Activated T-helper 2 cell treated with anti-CD3 and anti-CD28 coated beads, Interferon-gamma antibody, Interleukin-2, Interleukin-4, amounts not matched to agents 10 μg/mL and 5 μg/mL and 100 μg/mL, durations not matched to agents 14 hours and 24 hours and 36 hours (primary cell): ENCODE results near the gene KLHL6. TPM values are rescaled to one million over a fixed set of nuclear protein-coding genes. Genes with fewer than 3 reads are reported as not detected.

ENCODE experiments used
- DNase-seq: peaks from one replicate; pipeline ENCODE4 v3.0.0; 2021; ENCODE audit warnings: low spot score
- H3K27ac Mint-ChIP-seq: one replicate; pipeline ENCODE4 v1.8.0; 2021; ENCODE audit warnings: mixed read lengths
- H3K27me3 Mint-ChIP-seq: one replicate; pipeline ENCODE4 v1.8.0; 2021; ENCODE audit warnings: low read depth, mixed read lengths
- H3K36me3 Mint-ChIP-seq: one replicate; pipeline ENCODE4 v1.8.0; 2021; ENCODE audit warnings: low read depth, mixed read lengths
- H3K4me1 Mint-ChIP-seq: one replicate; pipeline ENCODE4 v1.8.0; 2021; ENCODE audit warnings: low read depth, mixed read lengths
- H3K4me3 Mint-ChIP-seq: one replicate; pipeline ENCODE4 v1.8.0; 2021; ENCODE audit warnings: low read depth, mild to moderate bottlenecking, moderate library complexity, mixed read lengths
- H3K9me3 Mint-ChIP-seq: one replicate; pipeline ENCODE4 v1.8.0; 2021; ENCODE audit warnings: mixed read lengths
- intact Hi-C: fragments of 100-400 bp; cut with micrococcal nuclease; formaldehyde crosslinking; loops from one replicate; pipeline ENCODE4 v1.15.1; 2023
- total RNA-seq: library from RNA; stranded (reverse); gene quantifications from 2 replicates; pipeline ENCODE4 v1.2.3, GENCODE V29; 2022

Gene KLHL6
- total RNA-seq, 1 donor from 2014 or later, result 29.7 TPM

DNA sequence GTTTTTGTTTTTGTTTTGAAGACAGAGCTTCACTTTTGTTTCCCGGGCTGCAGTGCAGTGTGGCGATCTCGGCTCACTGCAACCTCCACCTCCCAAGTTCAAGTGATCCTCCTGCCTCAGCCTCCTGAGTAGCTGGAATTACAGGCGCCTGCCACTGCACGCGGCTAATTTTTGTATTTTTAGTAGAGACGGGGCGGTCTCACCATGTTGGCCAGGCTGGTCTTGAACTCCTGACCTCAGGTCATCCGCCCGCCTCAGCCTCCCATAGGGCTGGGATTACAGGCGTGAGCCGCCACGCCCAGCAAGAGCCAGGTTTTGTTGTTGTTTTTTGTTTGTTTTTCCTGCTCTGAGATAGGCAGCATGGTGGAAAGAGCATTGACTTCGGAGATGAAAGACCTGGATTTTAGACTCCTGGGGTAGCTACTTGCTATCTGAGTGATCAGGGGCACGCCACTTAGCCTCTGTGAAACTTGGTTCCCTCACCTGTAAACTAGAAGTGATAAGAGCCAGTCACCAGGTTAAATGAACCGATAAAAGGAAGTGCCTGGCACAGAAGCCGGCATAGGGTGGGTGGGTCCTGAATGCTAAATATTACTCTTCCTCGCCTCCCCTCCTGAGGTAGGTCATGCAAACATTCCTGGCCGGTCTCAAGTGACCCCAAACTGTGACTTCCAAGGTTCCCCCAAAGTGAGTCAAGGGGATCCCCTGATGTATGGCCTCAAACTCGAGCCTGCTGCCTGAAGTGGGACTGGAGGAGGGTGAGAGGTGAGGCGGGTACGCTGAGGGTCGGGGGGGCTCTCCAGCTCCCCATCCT is 64.2 kb downstream of the KLHL6 start:
- DNase-seq, result no peak
- Mint-ChIP-seq H3K4me1 (peaks cover 1% of the 10 kb centered on the region), H3K4me3 (no peak overlapping the region), H3K36me3 (peaks cover 46% of the 10 kb centered on the region), H3K27me3 (no peaks in the 10 kb centered on the region), H3K9me3 (no peaks in the 10 kb centered on the region), H3K27ac (no peak overlapping the region)
- intact Hi-C loops, result no loop called here

DNA sequence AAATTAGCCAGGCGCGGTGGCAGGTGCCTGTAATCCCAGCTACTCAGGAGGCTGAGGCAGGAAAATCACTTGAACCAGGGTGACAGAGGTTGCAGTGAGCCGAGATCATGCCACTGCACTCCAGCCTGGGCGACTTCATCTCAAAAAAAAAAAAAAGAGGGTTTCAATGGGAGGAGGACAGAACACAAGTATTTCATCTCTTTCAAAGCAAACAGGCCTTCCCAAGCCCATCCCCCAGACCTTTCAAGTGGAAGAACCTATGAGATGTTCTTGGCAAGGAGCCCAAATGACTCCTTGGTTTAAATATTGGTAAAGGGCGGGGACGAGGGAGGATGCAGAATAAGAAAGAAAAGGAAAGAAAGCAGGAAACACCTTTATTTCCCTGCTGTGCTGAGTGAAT is 64.9 kb downstream of the KLHL6 start:
- Mint-ChIP-seq H3K4me3 (no peak overlapping the region), H3K27me3 (no peaks in the 10 kb centered on the region), H3K4me1 (no peaks in the 10 kb centered on the region), H3K27ac (no peak overlapping the region), H3K9me3 (no peaks in the 10 kb centered on the region), H3K36me3 (peaks cover 43% of the 10 kb centered on the region)
- DNase-seq, result no peak
- intact Hi-C loops, result no loop called here

DNA sequence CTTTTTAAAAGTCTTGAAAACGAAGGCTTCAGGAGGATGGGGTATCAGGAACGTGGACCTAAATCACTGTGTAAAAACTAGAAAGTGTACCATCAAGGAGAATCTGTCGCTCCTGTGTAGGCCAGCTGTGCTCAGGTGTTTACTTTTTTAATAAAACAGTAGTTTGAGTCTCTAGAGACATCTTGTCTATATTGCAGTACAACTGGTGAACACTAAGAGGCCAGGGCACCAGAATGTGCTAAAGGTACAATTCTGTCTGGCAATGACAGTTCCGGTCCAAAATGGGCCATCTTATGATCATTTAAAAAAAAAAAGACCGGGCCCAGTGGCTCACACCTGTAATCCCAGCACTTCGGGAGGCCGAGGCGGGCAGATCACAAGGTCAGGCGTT is 65.3 kb downstream of the KLHL6 start:
- Mint-ChIP-seq H3K4me3 (no peak overlapping the region), H3K9me3 (no peaks in the 10 kb centered on the region), H3K36me3 (peaks cover 41% of the 10 kb centered on the region), H3K4me1 (no peaks in the 10 kb centered on the region), H3K27me3 (no peaks in the 10 kb centered on the region), H3K27ac (no peak overlapping the region)
- intact Hi-C loops, result no loop called here
- no peak for DNase-seq

DNA sequence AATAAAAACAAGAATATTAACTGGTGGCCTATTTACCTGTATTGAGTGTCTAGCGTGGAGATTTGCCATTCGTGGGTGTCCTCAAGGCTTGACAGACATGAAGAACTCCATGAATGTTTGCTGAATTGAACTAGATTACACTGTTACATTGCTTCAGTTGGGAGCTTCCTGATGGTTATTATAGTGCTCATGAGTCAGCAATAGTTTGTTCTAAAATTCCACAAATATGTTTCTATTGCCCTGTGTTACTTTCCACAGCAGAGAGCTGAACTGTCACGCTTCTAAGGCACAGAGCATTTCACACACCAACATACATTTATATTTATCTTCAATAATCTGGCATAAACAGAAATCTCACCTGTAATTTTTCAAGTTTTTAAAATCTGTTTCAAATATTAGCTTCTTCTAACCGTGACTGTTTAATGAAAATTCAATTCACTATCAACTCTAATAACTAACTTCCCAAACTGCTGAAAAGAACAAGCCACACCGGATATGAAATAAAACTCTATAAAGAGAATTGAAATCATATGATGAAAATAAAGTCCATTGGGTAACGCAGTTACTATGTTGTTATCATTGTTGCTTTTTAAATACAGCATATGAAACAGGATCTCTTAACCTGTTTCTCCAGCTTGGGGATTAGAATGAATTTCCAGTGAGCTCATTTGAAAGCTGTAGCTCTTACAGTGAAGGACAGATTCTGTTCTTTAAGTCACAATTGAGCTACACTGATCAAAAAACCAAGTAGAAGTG is 65.9 kb downstream of the KLHL6 start:
- H3K4me3 Mint-ChIP-seq, result no peak overlapping the region
- H3K36me3 Mint-ChIP-seq, result peaks cover 41% of the 10 kb centered on the region
- no peaks in the 10 kb centered on the region for H3K4me1 Mint-ChIP-seq
- H3K27me3 Mint-ChIP-seq, result no peaks in the 10 kb centered on the region
- intact Hi-C loops, result no loop called here
- DNase-seq, result no peak
- no peak overlapping the region for H3K27ac Mint-ChIP-seq
- H3K9me3 Mint-ChIP-seq, result no peaks in the 10 kb centered on the region

DNA sequence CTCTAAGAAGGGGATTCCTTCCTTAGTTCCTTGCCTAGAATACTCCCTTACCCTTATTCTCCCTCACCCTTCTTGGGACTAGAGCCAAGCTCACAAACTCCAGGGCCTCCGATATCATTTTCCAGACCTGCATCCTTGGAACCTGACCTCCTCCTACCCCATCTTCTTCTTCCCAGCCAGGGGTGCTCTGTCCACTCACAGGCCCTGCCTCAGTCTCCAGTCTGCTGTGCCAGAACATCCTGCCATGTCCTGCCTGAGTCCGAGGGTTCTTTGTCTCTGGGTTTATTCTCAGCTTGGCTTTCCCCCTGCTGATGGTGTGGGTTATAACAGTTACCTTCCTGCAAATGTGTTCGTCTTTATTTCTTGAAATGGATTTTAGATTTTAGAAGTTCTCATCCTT is 67.2 kb downstream of the KLHL6 start:
- Mint-ChIP-seq H3K36me3 (peaks cover 29% of the 10 kb centered on the region), H3K27ac (no peak overlapping the region), H3K27me3 (no peaks in the 10 kb centered on the region), H3K4me1 (no peaks in the 10 kb centered on the region), H3K9me3 (no peaks in the 10 kb centered on the region), H3K4me3 (no peak overlapping the region)
- no peak for DNase-seq
- intact Hi-C loops, result no loop called here

DNA sequence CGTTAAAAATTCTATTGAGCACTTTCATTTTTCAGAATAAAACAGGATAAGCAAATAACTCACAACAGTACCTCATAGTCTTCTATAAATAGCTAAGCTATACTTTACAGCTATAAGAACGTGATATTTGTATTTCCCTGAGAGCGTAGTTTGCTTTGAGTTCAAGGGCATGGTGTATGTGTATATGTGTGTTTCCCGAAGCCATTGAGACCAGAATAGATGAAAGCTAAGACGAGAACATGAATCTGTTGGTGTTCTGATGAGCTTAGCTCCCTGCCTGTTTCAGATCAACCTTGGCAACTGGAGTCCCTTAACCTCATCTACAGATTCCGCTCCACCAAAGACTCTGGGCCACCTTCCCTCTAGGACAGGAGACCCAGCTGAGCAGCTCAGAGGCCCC is 67.6 kb downstream of the KLHL6 start:
- intact Hi-C loops, result no loop called here
- Mint-ChIP-seq H3K4me3 (no peak overlapping the region), H3K27me3 (no peaks in the 10 kb centered on the region), H3K4me1 (no peaks in the 10 kb centered on the region), H3K9me3 (no peaks in the 10 kb centered on the region), H3K27ac (no peak overlapping the region), H3K36me3 (peaks cover 27% of the 10 kb centered on the region)
- DNase-seq, result no peak

DNA sequence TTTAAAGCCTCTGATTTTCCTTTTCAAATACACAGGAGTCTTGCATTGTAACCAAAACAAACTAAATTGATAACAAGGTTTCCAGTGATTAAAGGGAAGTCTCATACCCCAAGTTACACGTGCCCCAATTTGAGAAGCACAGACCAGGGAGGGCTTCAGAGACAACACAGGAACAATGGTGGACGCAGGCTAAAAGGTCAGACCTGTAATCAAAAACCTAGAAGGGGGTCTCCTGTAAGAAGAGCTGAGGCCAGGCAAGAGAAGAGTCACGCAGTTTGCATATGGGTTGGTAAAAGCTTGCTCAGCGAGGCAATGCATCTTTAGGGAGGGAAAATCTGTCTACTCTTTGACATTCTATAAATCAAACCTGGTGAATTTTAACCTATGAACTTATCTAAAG is 68.5 kb downstream of the KLHL6 start:
- Mint-ChIP-seq H3K36me3 (peaks cover 18% of the 10 kb centered on the region), H3K9me3 (no peaks in the 10 kb centered on the region), H3K27ac (no peak overlapping the region), H3K27me3 (no peaks in the 10 kb centered on the region), H3K4me1 (no peaks in the 10 kb centered on the region), H3K4me3 (no peak overlapping the region)
- no peak for DNase-seq
- intact Hi-C loops, result no loop called here

DNA sequence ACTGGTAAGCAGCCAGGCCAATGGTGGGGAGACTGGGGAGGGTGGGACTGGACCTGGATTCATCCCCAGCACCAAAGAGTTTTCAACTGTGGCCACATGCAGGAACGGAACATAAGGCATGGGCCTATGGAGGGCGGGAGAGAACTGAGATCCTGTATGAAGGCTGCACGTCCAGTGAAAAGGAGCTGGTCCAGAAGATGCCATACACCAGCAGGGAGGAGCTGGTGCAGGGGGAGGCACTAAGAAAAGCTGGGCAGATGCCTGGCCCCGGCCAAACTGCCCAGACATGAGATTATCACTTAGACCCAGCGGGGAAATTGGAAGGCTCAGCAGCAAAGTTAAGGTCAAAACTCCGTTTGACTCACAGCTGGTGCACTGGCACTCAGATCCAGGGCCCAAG is 69.0 kb downstream of the KLHL6 start:
- no peak for DNase-seq
- Mint-ChIP-seq H3K27me3 (no peaks in the 10 kb centered on the region), H3K4me1 (peaks cover 1% of the 10 kb centered on the region)

DNA sequence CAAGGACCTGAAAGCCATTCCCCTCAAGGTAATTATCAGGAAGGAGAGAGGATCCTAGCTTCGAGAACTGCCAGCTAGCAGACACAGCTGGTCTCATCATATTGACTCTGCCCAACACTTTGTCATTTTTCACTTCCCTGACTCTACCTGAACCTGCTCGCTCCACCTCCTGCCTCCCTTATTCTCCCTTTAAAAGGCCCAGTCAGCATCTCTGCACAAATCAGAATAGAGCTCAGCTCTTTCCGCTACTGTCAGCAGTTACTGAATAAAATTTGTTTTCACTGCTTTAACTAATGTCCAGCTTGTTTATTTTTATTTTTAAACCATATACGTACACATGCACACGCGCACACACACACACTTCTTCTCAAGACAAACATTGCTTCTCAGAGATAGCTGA is 69.9 kb downstream of the KLHL6 start:
- Mint-ChIP-seq H3K36me3 (peaks cover 8% of the 10 kb centered on the region), H3K4me3 (no peak overlapping the region), H3K9me3 (no peaks in the 10 kb centered on the region), H3K4me1 (peaks cover 3% of the 10 kb centered on the region), H3K27ac (no peak overlapping the region), H3K27me3 (no peaks in the 10 kb centered on the region)
- DNase-seq, result no peak
- intact Hi-C loops, result no loop called here

More for the DNA sequence above, 69.0 kb downstream of the KLHL6 start:
- intact Hi-C loops, result no loop called here
- Mint-ChIP-seq H3K4me3 (no peak overlapping the region), H3K9me3 (no peaks in the 10 kb centered on the region), H3K36me3 (peaks cover 13% of the 10 kb centered on the region), H3K27ac (no peak overlapping the region)

DNA sequence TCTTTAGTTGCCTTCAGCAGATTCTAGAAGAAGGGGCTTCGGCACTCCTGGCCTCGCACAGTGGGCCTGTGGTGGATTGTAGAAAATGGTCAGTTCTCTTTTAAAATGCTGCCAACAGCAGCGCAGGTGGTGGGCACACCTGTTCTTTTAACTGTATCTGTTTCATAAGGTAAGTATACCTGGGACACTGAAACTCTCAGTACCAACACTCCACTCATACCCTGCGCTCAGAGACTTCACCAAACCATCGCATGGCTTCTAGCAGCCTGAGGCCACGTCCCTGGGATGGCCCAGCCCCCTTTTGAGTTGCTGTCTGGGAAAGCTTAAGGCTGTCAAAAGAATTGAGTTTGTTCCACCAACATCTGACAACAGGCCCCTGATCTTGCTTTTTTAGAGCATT is 70.4 kb downstream of the KLHL6 start:
- peaks cover 6% of the 10 kb centered on the region for H3K4me1 Mint-ChIP-seq

DNA sequence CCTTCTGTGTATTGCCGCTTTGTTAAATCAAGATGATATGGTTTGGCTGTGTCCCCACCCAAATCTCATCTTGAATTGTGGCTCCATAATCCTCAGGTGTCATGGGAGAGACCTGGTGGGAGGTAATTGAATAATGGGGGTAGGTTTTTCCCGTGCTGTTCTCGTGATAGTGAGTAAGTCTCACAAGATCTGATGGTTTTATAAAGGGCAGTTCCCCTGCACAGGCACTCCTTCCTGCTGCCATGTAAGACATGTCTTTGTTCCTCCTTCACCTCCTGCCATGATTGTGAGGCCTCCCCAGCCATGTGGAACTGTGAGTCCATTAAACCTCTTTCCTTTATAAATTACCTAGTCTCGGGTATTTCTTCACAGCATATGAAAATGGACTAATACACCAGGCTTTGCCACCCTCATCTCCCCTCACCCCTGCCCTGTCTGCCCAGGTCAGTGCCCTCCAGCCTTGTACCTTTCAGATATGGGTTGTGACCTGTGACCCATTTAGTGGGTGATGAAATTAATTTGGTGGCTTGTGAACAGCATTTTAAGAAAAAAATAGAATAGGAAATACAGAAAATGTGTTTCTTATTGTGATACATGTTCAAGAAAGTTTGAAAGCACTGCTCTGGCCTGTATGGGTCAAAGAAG is 71.0 kb downstream of the KLHL6 start:
- Mint-ChIP-seq H3K27ac (no peak overlapping the region), H3K27me3 (no peaks in the 10 kb centered on the region)

More for the DNA sequence above, 70.4 kb downstream of the KLHL6 start:
- DNase-seq, result no peak
- Mint-ChIP-seq H3K9me3 (no peaks in the 10 kb centered on the region), H3K4me3 (no peak overlapping the region), H3K27ac (no peak overlapping the region), H3K36me3 (peaks cover 8% of the 10 kb centered on the region), H3K27me3 (no peaks in the 10 kb centered on the region)
- intact Hi-C loops, result no loop called here

DNA sequence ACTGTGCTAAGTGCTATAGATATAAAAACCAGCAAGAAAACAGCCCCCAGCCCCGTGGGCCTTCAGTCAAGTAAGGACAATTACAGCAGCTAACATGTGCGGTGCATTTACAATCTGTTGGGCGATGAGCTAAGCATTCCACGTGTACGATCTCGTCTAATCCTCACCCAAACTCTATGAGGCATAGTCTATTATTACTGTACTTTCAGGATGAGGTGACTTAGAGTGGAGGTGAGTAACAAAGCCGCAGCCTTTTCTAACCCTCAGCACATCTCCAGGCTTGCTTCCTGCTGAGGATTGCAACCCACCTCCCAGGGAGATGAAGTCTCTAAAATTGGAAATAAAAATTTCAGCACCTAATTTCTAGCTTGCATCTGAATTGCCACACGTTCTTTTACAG is 73.9 kb downstream of the KLHL6 start:
- Mint-ChIP-seq H3K27ac (no peak overlapping the region), H3K9me3 (no peaks in the 10 kb centered on the region), H3K4me3 (no peak overlapping the region), H3K36me3 (no peaks in the 10 kb centered on the region), H3K4me1 (peaks cover 6% of the 10 kb centered on the region), H3K27me3 (no peaks in the 10 kb centered on the region)
- no peak for DNase-seq
- intact Hi-C loops, result loop anchor here (2.0 to 5.0 kb wide), 2 partner anchors 73 to 156 kb away; partner anchors contain the start of genes KLHL24 and KLHL6

More for the DNA sequence above, 71.0 kb downstream of the KLHL6 start:
- intact Hi-C loops, result loop anchor here (5.0 kb wide), 1 partner anchor 153 kb away; the partner anchor contains the start of gene KLHL24
- H3K4me1 Mint-ChIP-seq, result peaks cover 6% of the 10 kb centered on the region
- DNase-seq, result no peak
- H3K4me3 Mint-ChIP-seq, result no peak overlapping the region
- H3K9me3 Mint-ChIP-seq, result no peaks in the 10 kb centered on the region
- peaks cover 3% of the 10 kb centered on the region for H3K36me3 Mint-ChIP-seq

DNA sequence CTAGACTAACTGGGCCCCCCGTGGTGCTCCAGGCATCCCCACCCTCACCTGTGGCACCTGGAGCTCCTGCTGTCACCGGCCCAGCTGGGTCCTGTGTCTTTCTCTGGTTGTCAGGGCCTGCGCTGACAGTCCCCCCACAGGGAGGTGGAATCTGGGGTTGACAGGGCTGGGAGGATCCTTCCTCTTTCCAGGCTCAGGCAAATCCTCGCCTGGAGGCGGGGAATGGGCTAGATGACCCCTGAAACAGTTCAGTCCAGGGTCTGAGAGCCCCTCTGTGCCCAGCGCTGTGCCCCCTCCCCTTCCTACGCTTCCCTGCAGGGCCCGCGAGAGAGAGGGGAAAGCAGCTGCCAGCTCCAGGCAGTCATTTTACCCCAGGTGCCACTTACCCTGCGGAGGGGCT is 77.0 kb downstream of the KLHL6 start:
- Mint-ChIP-seq H3K27me3 (no peaks in the 10 kb centered on the region), H3K4me3 (no peak overlapping the region), H3K36me3 (no peaks in the 10 kb centered on the region), H3K4me1 (peaks cover 6% of the 10 kb centered on the region), H3K9me3 (no peaks in the 10 kb centered on the region), H3K27ac (no peak overlapping the region)
- DNase-seq, result no peak
- intact Hi-C loops, result no loop called here
